Endothelial cell of umbilical vein (primary cell): ENCODE results near the gene MDGA2. TPM values are rescaled to one million over a fixed set of nuclear protein-coding genes. Genes with fewer than 3 reads are reported as not detected.

Experiments
- BruUV-seq: library from RNA; stranded (reverse); fragments of 400-500 nt; replicated peaks from 2 replicates; lab custom pipeline; 2021; lab: Mats Ljungman, UMichigan
- CTCF ChIA-PET: fragments of 300-600, 350-600 bp; sonication (Branson Sonifier 250); formaldehyde crosslinking; loops from one replicate; lab custom pipeline; 2021; ENCODE audit warnings: antibody characterized with exemption, inconsistent platforms; lab: Charles Lee
- POLR2A ChIA-PET: fragments of 300-600, 350-600 bp; sonication (Branson Sonifier 250); formaldehyde crosslinking; loops from one replicate; lab custom pipeline; 2021; ENCODE audit warnings: antibody characterized with exemption, inconsistent platforms; lab: Charles Lee
- DNase-seq: peaks from one replicate; pipeline ENCODE4 v3.0.0-alpha.2; 2011; ENCODE audit warnings: low read depth, low spot score
- FAIRE-seq: peaks from 2 replicates; lab custom pipeline; 2011; peaks lifted over from hg19 to GRCh38; lab: Jason Lieb, UNC
- H2AFZ ChIP-seq: 2 replicates; pipeline ENCODE4 v1.6.0; 2012; ENCODE audit warnings: low read depth, low read length, control low read depth, inconsistent platforms
- H3K27ac ChIP-seq: 2 replicates; pipeline ENCODE4 v1.5.1; 2011; ENCODE audit warnings: low read depth, mild to moderate bottlenecking, control low read depth, low read length, moderate library complexity; ENCODE audit not compliant: insufficient read depth
- H3K27me3 ChIP-seq, 2 experiments: 2 replicates each; pipeline versions ENCODE4 v1.6.0 to v1.6.1; 2011; ENCODE audit warnings: low read length in 2 of 2, mixed read lengths in 1 of 2; ENCODE audit not compliant: control insufficient read depth in 2 of 2, insufficient read depth in 2 of 2
- H3K36me3 ChIP-seq, 2 experiments: 2 replicates in 1 of 2; 3 replicates in 1 of 2; pipeline ENCODE4 v1.5.1; 2011; ENCODE audit warnings: low read length in 2 of 2, mild to moderate bottlenecking in 1 of 2, moderate library complexity in 1 of 2; ENCODE audit not compliant: control insufficient read depth in 2 of 2, insufficient read depth in 2 of 2; ENCODE audit errors: extremely low read depth in 1 of 2
- H3K4me1 ChIP-seq: 3 replicates; pipeline ENCODE4 v1.5.1; 2011; ENCODE audit warnings: mild to moderate bottlenecking, low read length; ENCODE audit not compliant: control insufficient read depth, insufficient read depth; ENCODE audit errors: extremely low read depth
- H3K4me2 ChIP-seq: 2 replicates; pipeline ENCODE4 v1.6.1; 2011; ENCODE audit warnings: low read length, control low read depth, mixed read lengths; ENCODE audit not compliant: insufficient read depth
- H3K4me3 ChIP-seq, 3 experiments: fragments of 200-600 bp in 1 of 3; sonication (generic), shearing (Covaris generic) in 1 of 3; replicated peaks in 1 of 3; 2 replicates each; pipeline ENCODE4 v1.5.1; 2011 to 2016; ENCODE audit warnings: control low read depth in 3 of 3, low read length in 3 of 3, mild to moderate bottlenecking in 2 of 3, inconsistent platforms in 1 of 3, low read depth in 1 of 3, moderate library complexity in 1 of 3; ENCODE audit not compliant: insufficient read depth in 1 of 3
- H3K79me2 ChIP-seq: 2 replicates; pipeline ENCODE4 v1.6.0; 2012; ENCODE audit warnings: low read length, inconsistent platforms; ENCODE audit not compliant: control insufficient read depth, insufficient read depth
- H3K9ac ChIP-seq: replicated peaks from 2 replicates; pipeline ENCODE3; 2011; ENCODE audit warnings: low read length, control low read depth; ENCODE audit not compliant: insufficient read depth; ENCODE audit errors: extremely low read depth
- H3K9me1 ChIP-seq: replicated peaks from 3 replicates; pipeline ENCODE4 v1.6.0; 2011; ENCODE audit warnings: mild to moderate bottlenecking, low read length; ENCODE audit not compliant: control insufficient read depth, insufficient read depth; ENCODE audit errors: extremely low read depth
- H3K9me3 ChIP-seq: replicated peaks from 2 replicates; pipeline ENCODE4 v1.5.1; 2012; ENCODE audit warnings: low read length, inconsistent platforms; ENCODE audit not compliant: control insufficient read depth, insufficient read depth
- H4K20me1 ChIP-seq: replicated peaks from 2 replicates; pipeline ENCODE3; 2011; ENCODE audit warnings: mild to moderate bottlenecking, low read length; ENCODE audit not compliant: control insufficient read depth, insufficient read depth; ENCODE audit errors: extremely low read depth
- GATA2 ChIP-seq: IDR thresholded peaks from 2 replicates; pipeline ENCODE4 v1.7.0; 2011; ENCODE audit warnings: low read depth, mild to moderate bottlenecking, moderate library complexity, mixed read lengths, low read length; ENCODE audit not compliant: insufficient read length, insufficient read depth
- POLR2A ChIP-seq: IDR thresholded peaks from 2 replicates; pipeline ENCODE4 v1.6.1; 2012; ENCODE audit warnings: low read depth, mild to moderate bottlenecking, control low read depth, low read length
- POLR2AphosphoS5 ChIP-seq: IDR thresholded peaks from 2 replicates; pipeline ENCODE4 v1.6.1; 2012; ENCODE audit warnings: low read depth, mild to moderate bottlenecking, control low read depth, low read length, moderate library complexity; ENCODE audit not compliant: insufficient read depth
- dilution Hi-C: fragments of 300-500 bp; cut with MboI; formaldehyde crosslinking; loops from one replicate; pipeline ENCODE4 v1.15.0; 2019; ENCODE audit warnings: low sequenced_read_pairs; ENCODE audit not compliant: extremely low pct_ligation_motif_present
- intact Hi-C: fragments of 100-400 bp; cut with micrococcal nuclease; formaldehyde crosslinking; loops from one replicate; pipeline ENCODE4 v1.10.0; 2022
- polyA plus RNA-seq, 4 experiments: library from polyadenylated mRNA; depleted of rRNA in 3 of 4; stranded (reverse) in 3 of 4; unstranded in 1 of 4; fragments of >200 nt; gene quantifications; 2 replicates each; pipeline versions ENCODE4 v1.2.1 to v1.2.3, GENCODE V29; 2011 to 2012; ENCODE audit warnings: missing spikeins in 1 of 4
- total RNA-seq: library from RNA; stranded (reverse); gene quantifications from 2 replicates; pipeline ENCODE4 v1.2.3, GENCODE V29; 2021

Gene MDGA2
- total and polyA plus RNA-seq, 2 donors (not counting 3 experiments of a cell fraction or from before 2014, with no cell fraction given), result not detected

DNA sequence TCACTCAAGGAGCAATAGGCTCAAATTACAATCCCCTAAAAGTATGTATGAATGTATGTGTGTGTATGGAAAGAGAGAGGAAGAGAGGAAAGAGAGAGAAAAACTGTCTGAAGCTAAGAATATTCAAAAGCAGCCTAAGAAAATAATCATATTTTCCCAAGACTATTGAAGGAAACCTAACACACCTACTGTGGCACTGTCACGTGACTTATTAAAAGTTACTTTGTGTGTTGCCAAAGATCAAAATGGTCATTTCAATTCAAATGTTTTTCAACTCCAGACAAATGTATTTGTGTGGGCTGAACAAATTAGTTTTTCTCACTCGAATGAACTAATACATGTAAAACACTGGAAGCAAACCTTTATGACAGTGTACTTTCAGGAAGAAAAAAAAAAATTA is 654.9 kb downstream of the MDGA2 start:
- Histone ChIP-seq H3K27me3 (no peaks in the 10 kb centered on the region), H3K36me3 (no peaks in the 10 kb centered on the region), H3K4me3 (no peak overlapping the region), H2AFZ (no peak overlapping the region), H4K20me1 (no peaks in the 10 kb centered on the region), H3K4me2 (no peak overlapping the region), H3K79me2 (no peaks in the 10 kb centered on the region), H3K9me3 (no peaks in the 10 kb centered on the region), H3K9ac (no peak overlapping the region), H3K27ac (no peak overlapping the region), H3K9me1 (no peaks in the 10 kb centered on the region), H3K4me1 (no peaks in the 10 kb centered on the region)
- FAIRE-seq (no peak), DNase-seq (no peak)
- POLR2A ChIA-PET, result no interaction called here
- no peak for TF ChIP-seq POLR2A
- no peak for TF ChIP-seq POLR2AphosphoS5
- TF ChIP-seq GATA2, result no peak
- CTCF ChIA-PET, result no interaction called here
- BruUV-seq, result no TSS peak
- dilution Hi-C loops, result no loop called here
- intact Hi-C loops, result no loop called here

DNA sequence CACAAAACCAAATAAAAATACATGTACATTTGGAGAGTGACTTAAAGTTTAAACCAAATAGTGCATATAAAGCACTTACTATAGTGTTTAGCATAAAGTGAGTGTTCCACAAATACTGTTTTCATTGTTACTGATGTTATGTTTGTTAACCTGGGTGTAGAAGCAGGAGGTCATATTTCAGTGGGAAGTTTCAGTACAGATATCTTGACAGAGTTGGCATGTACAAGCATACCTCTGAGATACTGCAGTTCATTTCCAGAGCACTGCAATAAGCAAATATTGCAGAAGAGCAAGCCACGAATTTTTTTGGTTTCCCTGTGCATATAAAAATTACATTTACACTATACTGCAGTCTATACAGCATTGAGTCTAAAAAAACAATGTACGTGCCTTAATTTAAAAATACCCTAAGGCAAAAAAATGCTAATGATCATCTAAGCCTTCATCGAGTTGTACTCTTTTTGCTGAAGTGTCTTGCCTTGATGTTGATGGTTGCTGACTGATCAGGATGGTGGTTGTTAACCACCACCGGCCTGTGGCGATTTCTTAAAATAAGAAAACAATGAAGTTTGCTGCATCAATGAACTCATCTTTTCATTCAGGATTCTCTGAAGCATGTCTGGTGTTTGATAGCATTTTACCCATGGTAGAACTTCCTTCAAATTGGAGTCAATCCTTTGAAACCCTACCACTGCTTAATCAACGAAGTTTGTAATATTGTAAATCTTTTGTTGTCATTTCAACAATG is 662.7 kb downstream of the MDGA2 start:
- Histone ChIP-seq H3K36me3 (no peaks in the 10 kb centered on the region), H3K9me1 (no peaks in the 10 kb centered on the region), H3K79me2 (no peaks in the 10 kb centered on the region), H3K9me3 (no peaks in the 10 kb centered on the region), H3K4me3 (no peak overlapping the region), H2AFZ (no peak overlapping the region), H3K27me3 (no peaks in the 10 kb centered on the region), H3K9ac (no peak overlapping the region), H3K4me2 (no peak overlapping the region), H4K20me1 (no peaks in the 10 kb centered on the region), H3K4me1 (no peaks in the 10 kb centered on the region), H3K27ac (no peak overlapping the region)
- CTCF ChIA-PET, result no interaction called here
- DNase-seq (no peak), FAIRE-seq (no peak)
- POLR2A ChIA-PET, result no interaction called here
- dilution Hi-C loops (no loop called here), intact Hi-C loops (no loop called here)
- no peak for TF ChIP-seq POLR2A
- BruUV-seq, result no TSS peak
